Gastrocnemius medialis (tissue), 4 donors: ENCODE measurements around the gene SPCS3. TPM values are rescaled to one million over a fixed set of nuclear protein-coding genes. Genes with fewer than 3 reads are reported as not detected.

Source experiments
- ATAC-seq, 2 donors: fragments of 150-250 bp; one replicate each; pipeline ENCODE4 v1.9.1; 2016
- DNase-seq, 2 donors: peaks; one replicate each; pipeline ENCODE4 v3.0.0-alpha.2; 2019
- H3K27ac ChIP-seq, 4 donors: fragments of 200-600 bp; sonication (generic); 1 replicate in 1 of 4; 2 replicates in 3 of 4; pipeline ENCODE4 v1.5.1; 2016 to 2018; ENCODE audit warnings: mild to moderate bottlenecking in 2 of 4, moderate library complexity in 1 of 4
- H3K27me3 ChIP-seq, 3 donors: fragments of 200-600 bp; sonication (generic) in 2 of 3; 1 replicate in 1 of 3; 2 replicates in 2 of 3; pipeline versions ENCODE4 v1.5.1 to v1.6.0; 2016 to 2019; ENCODE audit warnings: mild to moderate bottlenecking in 1 of 3, moderate library complexity in 1 of 3
- H3K36me3 ChIP-seq, 2 donors: fragments of 200-600 bp; sonication (generic) in 1 of 2; one replicate each; pipeline ENCODE4 v1.5.1; 2017 to 2018
- H3K4me1 ChIP-seq, 2 donors: fragments of 200-600 bp; sonication (generic) in 1 of 2; one replicate each; pipeline ENCODE4 v1.5.1; 2016 to 2017; ENCODE audit warnings: mild to moderate bottlenecking in 2 of 2
- H3K4me3 ChIP-seq, 4 donors: fragments of 200-600 bp; sonication (generic) in 3 of 4; 1 replicate in 1 of 4; 2 replicates in 3 of 4; pipeline ENCODE4 v1.5.1; 2016 to 2019; ENCODE audit warnings: mild to moderate bottlenecking in 2 of 4
- H3K9me3 ChIP-seq, 3 donors: fragments of 200-600 bp; sonication (generic) in 2 of 3; 1 replicate in 1 of 3; 2 replicates in 2 of 3; pipeline ENCODE4 v1.5.1; 2016 to 2019
- POLR2A ChIP-seq, 2 donors: fragments of 450-650 bp; IDR thresholded peaks; one replicate each; pipeline ENCODE4 v1.6.1; 2017; ENCODE audit warnings: antibody characterized with exemption in 2 of 2, mild to moderate bottlenecking in 2 of 2, moderate library complexity in 2 of 2
- in situ Hi-C, 4 donors: fragments of 200-750 bp; cut with MboI; loops; one replicate each; pipeline versions ENCODE4 v1.15.0 to v1.8.0; 2017; ENCODE audit warnings: low sequenced_read_pairs in 4 of 4
- intact Hi-C: fragments of 100-400 bp; cut with DNase I; formaldehyde crosslinking; loops from one replicate; pipeline ENCODE4 v1.15.1; 2023; ENCODE audit warnings: low total_unique reads
- total RNA-seq, 4 donors: library from RNA; depleted of rRNA; stranded (reverse); fragments of >200 nt; gene quantifications; one replicate each; pipeline versions ENCODE4 v1.1.0 to v1.2.3, GENCODE V29; 2016
- TF ChIP-seq, protein P1 (sequence below), 5 experiments: fragments of 450-650 bp in 3 of 5; fragments of 200-600 bp in 2 of 5; sonication (generic) in 2 of 5; IDR thresholded peaks in 4 of 5; conservative IDR thresholded peaks in 1 of 5; 1 replicate in 4 of 5; 2 replicates in 1 of 5; pipeline ENCODE4 v1.5.1; 2016 to 2019; ENCODE audit warnings: antibody characterized with exemption in 5 of 5, mild to moderate bottlenecking in 3 of 5, moderate library complexity in 3 of 5

Gene SPCS3
- total RNA-seq, 4 donors from 2014 or later: 25.7 to 37.7 (median 34.7) TPM

DNA sequence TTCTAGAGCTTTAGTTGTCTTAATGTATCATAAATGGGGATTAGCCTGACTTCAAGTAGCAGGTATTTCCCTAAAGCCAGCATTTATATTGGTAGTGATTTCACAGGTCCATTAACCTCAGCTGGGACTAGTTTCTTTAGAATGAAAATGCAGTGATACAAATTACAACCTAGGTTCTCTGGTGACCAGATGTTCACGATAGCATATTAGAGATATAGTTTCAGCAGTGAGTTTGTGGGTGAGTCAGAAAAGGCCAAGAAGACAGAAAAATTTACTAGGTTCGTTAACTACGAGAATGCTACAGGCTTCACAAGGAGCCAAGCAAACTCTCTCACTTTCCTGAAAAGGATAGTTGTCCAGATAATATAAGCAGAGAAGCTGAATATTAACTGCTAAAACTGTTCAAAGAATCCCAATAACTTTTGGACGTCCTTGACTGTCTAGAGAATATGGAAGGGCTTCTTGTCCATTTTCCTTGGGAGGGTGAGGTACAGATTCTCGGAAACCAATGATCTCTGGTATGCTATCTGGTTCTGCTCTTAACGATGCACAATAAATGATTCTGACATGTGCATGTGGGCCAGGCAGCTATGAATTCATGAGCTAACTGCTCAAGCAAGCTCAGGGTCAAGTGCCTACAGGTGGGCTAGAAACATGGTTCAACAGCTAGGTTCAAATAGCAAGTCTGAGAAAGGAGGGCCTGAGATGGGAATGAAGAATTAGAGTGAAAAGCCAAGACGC is 6.0 kb upstream of the SPCS3 start:
- H3K36me3 ChIP-seq: no peaks in the 10 kb centered on the region
- H3K4me3 ChIP-seq: no peak overlapping the region
- no peaks in the 10 kb centered on the region for H3K27me3 ChIP-seq
- in situ Hi-C loops: no loop called here
- no peak for TF ChIP-seq POLR2A (IDR thresholded peaks at IDR 0.05)
- TF ChIP-seq, protein P1, sequence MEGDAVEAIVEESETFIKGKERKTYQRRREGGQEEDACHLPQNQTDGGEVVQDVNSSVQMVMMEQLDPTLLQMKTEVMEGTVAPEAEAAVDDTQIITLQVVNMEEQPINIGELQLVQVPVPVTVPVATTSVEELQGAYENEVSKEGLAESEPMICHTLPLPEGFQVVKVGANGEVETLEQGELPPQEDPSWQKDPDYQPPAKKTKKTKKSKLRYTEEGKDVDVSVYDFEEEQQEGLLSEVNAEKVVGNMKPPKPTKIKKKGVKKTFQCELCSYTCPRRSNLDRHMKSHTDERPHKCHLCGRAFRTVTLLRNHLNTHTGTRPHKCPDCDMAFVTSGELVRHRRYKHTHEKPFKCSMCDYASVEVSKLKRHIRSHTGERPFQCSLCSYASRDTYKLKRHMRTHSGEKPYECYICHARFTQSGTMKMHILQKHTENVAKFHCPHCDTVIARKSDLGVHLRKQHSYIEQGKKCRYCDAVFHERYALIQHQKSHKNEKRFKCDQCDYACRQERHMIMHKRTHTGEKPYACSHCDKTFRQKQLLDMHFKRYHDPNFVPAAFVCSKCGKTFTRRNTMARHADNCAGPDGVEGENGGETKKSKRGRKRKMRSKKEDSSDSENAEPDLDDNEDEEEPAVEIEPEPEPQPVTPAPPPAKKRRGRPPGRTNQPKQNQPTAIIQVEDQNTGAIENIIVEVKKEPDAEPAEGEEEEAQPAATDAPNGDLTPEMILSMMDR (IDR thresholded peaks at IDR 0.05 in 4 of 5, conservative IDR thresholded peaks at IDR 0.05 in 1 of 5): no peak
- DNase-seq: no peak
- no peak for ATAC-seq
- H3K9me3 ChIP-seq: no peaks in the 10 kb centered on the region
- intact Hi-C loops: no loop called here
- H3K4me1 ChIP-seq: peaks cover 2 to 3% of the 10 kb centered on the region in 2 donors
- no peak overlapping the region for H3K27ac ChIP-seq

DNA sequence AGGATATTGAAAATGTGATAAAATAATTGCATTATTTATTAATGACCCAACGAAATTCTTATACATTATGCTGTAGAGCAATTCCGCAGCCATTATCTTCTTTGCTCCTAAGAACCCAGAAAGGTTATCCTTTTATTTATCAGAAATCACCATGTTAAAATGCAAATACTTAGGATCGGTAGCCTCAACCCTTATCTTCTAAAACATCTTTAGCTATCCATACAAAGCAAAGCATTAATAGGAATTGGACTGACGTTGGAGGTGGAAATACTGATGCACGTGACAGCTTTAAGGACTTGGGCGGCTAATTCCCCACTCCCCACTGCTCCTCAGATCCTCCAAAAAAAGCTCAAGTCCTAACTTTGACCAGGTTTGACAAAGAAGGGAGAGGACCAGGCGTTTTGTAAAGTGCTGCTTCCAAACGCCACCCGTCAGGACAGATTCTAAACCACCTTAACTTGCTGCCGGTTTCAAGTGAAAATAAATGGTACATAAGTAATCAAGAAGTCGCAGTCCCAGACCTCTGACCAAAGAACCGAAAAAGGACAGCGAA is 539 bp upstream of the SPCS3 start:
- Histone ChIP-seq H3K36me3 (no peaks in the 10 kb centered on the region), H3K4me3 (peak overlapping the region; percentile 74 to 81 (median 80)), H3K4me1 (peaks cover 21 to 25% of the 10 kb centered on the region in 2 donors), H3K27me3 (no peaks in the 10 kb centered on the region), H3K27ac (peak overlapping the region; percentile 89 to 96 (median 90)), H3K9me3 (no peaks in the 10 kb centered on the region)
- DNase-seq: no peak
- in situ Hi-C loops: no loop called here
- ATAC-seq: peak; percentile 1 to 32
- TF ChIP-seq, protein P1 (IDR thresholded peaks at IDR 0.05 in 4 of 5, conservative IDR thresholded peaks at IDR 0.05 in 1 of 5): no peak
- TF ChIP-seq POLR2A (IDR thresholded peaks at IDR 0.05): no peak
- intact Hi-C loops: loop anchor here (1.0 to 2.0 kb wide), 2 partner anchors 42 to 134 kb away; no protein-coding TSS in a partner anchor

DNA sequence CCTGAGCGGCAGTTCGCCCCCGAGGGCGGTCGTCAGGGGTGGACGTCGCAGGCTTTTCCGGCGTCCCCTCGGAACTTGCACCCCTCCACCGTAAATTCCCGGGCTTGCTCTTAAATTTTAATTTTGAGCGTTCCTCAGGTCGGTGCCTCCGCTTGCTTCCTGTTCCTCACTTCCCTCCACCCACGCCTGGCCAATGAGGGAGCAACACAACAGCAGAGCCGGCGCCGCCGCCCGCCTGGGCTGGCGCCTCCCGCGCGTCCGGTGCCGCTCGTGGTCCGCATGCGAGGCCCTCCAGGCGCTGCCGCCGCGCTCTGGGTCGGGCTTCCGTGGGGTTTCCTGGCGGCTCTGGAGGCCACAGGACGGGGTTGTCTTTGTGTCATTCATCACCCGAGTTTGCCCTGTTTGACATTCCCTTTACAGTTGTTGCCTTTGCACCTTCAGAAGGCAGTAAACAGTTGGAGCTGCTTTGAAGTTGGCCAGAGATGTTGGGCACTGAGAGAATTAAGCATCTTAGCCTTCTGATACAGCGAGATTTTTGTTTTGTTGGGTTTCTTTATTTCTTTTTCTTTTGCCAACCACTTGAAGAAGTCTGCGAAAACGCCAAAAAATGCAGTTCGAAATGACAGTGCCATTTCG is 692 bp downstream of the SPCS3 start:
- TF ChIP-seq POLR2A (IDR thresholded peaks at IDR 0.05): no peak
- TF ChIP-seq, protein P1 (IDR thresholded peaks at IDR 0.05 in 4 of 5, conservative IDR thresholded peaks at IDR 0.05 in 1 of 5): no peak
- Histone ChIP-seq H3K27me3 (no peaks in the 10 kb centered on the region), H3K27ac (peak overlapping the region; percentile 89 to 96 (median 90)), H3K4me1 (peaks cover 24 to 31% of the 10 kb centered on the region in 2 donors), H3K4me3 (peak overlapping the region; percentile 74 to 87 (median 80)), H3K36me3 (no peaks in the 10 kb centered on the region), H3K9me3 (no peaks in the 10 kb centered on the region)
- in situ Hi-C loops: no loop called here
- peak; percentile 87 to 88 for ATAC-seq
- peak; percentile 80 to 83 for DNase-seq
- intact Hi-C loops: loop anchor here (2.0 to 5.0 kb wide), 4 partner anchors 92 to 1122 kb away; partner anchors contain the start of genes AGA and SPATA4

DNA sequence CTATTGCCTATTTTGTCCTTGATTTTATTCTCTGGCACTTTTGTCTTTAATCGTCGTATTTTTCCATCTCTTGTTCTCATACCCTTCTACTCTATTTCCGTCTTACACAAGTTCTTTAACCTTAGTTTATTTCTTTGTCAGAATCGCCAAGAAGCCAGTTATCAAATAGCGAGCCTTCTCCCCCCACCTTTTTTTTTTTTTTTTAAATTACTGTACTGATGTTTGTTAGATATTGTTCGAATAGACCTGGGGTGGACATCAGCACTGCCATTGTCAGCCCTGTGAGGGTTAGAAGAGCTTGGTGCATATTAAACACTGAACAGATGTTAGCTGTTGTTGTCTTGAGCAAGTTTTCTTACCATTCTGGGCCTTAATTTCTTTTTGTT is 1.2 kb downstream of the SPCS3 start:
- no peaks in the 10 kb centered on the region for H3K27me3 ChIP-seq
- H3K4me1 ChIP-seq: peaks cover 24 to 31% of the 10 kb centered on the region in 2 donors
- TF ChIP-seq POLR2A (IDR thresholded peaks at IDR 0.05): no peak
- TF ChIP-seq, protein P1 (IDR thresholded peaks at IDR 0.05 in 4 of 5, conservative IDR thresholded peaks at IDR 0.05 in 1 of 5): no peak
- peak overlapping the region; percentile 89 to 96 (median 90) for H3K27ac ChIP-seq
- intact Hi-C loops (loop anchor here (2.0 to 5.0 kb wide), 4 partner anchors 92 to 1121 kb away; partner anchors contain the start of genes AGA and SPATA4), in situ Hi-C loops (no loop called here)
- H3K4me3 ChIP-seq: peak overlapping the region; percentile 74 to 87 (median 80)
- ATAC-seq (no peak), DNase-seq (no peak)
- no peaks in the 10 kb centered on the region for H3K9me3 ChIP-seq
- H3K36me3 ChIP-seq: no peaks in the 10 kb centered on the region
